IPS DF 19.7 (cell line): ENCODE results near the gene HTR2A.

ENCODE experiments used
- DNase-seq: peaks from one replicate; pipeline ENCODE4 v3.0.0-alpha.2; 2013; ENCODE audit warnings: low read depth, low spot score

Gene HTR2A

GRCh38 chr13:46871557-46871956, 25.3 kb downstream of the HTR2A start:
- no peak for DNase-seq

GRCh38 chr13:46868091-46868490, 28.8 kb downstream of the HTR2A start:
- DNase-seq: no peak

GRCh38 chr13:46866150-46866549, 30.7 kb downstream of the HTR2A start:
- no peak for DNase-seq

GRCh38 chr13:46864941-46865340, 31.9 kb downstream of the HTR2A start:
- DNase-seq: no peak

DNA sequence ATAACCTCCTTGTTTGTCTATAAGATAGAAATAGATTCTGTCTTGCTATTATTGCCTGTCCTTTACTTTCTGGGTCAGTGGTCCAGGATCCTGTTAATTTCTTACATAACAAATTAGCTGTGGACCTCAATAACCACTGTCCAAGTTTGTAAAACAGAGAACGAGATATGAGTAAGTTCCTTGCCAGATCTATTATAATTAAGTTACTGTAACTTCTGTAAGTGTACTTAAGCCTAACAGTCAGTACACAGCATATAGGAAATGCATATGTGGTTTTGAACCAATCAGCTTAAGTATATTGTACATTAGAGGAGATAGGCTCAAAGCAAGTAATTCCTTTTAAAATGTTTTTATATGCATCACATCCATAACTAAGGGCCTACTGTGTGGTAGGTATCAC, 34.9 kb downstream of the HTR2A start:
- no peak for DNase-seq

DNA sequence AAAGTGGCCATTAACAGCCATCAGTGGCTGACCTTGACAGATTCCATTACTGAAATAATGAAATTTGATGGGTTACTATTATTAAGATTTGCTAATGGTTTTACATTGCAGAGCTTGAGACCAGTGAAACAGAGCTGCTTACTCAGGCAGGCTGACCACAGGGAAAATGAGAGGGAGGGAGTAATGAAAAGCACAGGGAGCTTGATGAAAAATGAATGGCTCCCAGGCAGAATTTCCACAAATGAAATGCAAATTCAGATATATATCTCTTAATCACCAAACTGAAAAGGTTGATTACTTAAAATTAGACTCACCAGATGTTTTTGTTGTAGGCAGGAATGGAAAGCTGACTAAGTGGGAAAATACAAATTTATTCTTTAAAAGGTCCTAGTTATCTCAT, 36.1 kb downstream of the HTR2A start:
- DNase-seq: no peak

- DNase-seq: no peak
These were observed 38.1 kb downstream of the HTR2A start for GRCh38 chr13:46858776-46859175.

GRCh38 chr13:46858163-46858562, 38.7 kb downstream of the HTR2A start:
- no peak for DNase-seq

GRCh38 chr13:46855664-46856063, 41.2 kb downstream of the HTR2A start:
- DNase-seq: no peak

GRCh38 chr13:46855166-46855565, 41.7 kb downstream of the HTR2A start:
- no peak for DNase-seq

GRCh38 chr13:46852168-46852567, 44.7 kb downstream of the HTR2A start:
- no peak for DNase-seq

DNA sequence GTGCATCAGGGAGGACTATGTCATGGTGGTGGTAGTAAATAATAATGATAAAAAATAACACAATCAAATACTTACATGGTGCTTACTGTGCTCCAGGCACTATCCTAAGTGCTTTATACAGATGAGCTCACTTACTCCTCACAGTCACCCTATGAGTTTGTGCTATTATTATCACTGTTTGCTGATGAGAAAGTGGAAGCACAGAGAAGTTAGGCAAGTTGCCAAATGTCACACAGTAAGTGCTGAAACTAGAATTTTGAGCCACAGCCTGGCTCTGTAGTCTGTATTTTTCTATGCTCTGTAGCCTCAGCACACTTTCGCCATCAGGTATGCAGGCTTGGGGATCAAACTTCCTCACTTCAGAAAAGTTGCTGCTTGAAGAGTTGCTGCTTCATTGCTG, 46.6 kb downstream of the HTR2A start:
- DNase-seq: no peak

DNA sequence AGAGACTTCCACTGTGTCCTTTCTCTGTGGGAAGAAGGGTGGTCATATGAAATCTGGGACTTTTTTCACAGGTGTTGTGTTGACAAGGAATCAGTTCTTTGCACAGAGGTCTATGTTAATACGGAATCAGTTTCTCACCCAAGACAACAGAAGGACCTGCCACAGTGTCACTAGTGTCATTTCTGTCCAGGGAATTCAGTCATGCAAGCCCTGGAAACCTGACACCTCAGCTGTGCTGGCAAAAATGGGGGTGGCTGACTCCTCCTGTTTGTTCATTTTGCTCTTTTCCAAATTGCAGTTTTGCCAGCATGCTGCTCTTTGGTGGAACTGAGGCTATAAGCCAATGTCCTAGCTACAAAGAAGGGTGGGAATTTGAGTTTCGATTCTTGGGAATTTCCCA, 50.1 kb downstream of the HTR2A start:
- no peak for DNase-seq

GRCh38 chr13:46845146-46845545, 51.7 kb downstream of the HTR2A start:
- DNase-seq: no peak

DNA sequence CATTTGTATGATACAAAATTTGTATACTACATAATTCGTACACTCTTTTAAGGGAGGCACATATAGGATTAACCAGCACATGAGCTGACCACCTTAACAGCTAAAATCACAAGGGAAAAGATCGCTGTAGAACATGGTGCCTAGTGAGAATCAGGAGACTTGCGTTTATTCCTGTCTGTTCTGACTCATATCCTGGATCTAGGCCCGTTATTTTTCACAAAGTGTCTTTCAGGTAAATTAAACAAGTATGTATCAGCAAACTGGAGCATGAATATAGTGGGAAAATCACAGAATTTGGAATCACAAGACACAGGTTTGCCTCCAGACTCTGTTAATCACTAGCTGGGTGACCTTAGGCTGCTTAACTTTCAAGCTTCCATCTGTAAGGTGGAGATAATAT, 52.4 kb downstream of the HTR2A start:
- DNase-seq: no peak

DNA sequence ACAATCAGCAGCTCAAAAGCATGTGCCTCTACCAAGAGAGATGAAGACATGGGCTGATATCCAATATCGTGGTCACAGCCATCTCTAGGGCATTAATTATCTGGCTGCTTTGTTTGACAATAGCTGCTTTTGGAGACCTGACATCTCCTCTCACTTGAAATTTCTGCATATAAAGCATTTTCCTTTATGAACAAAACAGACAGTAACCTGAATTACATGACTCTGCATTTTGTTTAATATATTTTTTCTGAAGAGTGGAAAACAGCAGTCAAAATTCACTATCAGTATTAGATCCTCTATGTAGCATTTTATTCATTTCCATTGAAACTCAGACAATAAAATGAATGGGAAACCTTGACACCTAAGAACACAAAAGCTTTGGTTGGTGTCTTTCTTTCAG, 57.5 kb downstream of the HTR2A start:
- no peak for DNase-seq

- no peak for DNase-seq
These were observed 62.2 kb downstream of the HTR2A start for GRCh38 chr13:46834657-46835056.

DNA sequence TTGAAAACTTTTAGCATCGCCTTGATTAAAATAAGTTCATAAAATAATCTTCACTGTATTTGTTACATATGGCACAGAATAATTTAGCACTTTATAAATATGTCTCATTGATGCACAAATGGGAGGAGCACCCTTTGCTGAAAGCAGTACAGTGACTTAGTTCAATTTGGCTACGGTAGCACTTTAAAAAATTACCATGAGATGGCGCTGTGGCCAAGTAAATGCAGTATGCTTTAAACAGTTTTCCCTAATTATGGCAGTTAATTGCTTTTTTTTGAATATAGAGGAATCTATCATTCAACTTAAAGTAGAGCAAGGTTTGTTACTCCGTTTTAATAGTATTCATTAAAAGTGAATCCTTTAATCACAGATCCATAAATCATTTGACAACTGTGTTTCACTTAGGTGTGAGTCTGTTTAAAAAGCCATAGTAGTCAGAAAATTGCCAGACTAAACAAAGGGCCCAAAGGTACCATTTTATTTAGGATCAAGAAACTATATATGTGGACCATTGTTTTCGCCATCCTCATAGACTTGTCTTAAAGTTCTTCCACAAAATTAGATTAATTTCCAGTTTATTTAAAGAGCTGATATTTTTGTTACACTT, 65.2 kb downstream of the HTR2A start:
- no peak for DNase-seq

DNA sequence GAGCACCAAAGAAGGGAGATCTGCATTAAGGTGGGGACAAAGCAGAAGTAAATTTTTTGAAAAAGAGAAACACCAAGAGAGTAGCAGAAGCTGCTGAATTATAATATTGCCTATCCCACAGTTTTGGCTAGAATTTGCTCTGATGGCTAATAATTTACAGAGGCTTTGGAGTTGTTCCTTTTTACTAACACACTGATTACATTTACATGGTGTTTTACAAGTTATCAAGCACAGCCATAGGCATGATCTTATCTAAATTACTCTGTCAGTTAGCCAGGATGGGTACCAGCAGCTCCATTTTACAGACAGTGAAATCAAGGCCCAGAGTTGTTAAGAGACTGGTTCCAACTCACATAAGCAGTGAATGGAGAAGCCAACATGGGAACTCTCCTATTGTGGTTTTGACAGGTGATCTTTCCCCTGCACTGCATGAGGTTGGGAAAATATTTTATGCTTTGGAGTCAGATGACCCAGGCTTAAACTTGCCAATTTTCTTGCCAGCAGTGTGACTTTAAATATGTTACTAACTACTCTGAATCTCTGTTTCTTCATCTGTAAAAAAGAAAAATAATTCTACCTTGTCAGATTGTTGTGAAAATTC, 66.3 kb downstream of the HTR2A start:
- no peak for DNase-seq

GRCh38 chr13:46822551-46822950, 74.3 kb downstream of the HTR2A start:
- DNase-seq: no peak

- no peak for DNase-seq
These were observed 78.9 kb downstream of the HTR2A start for GRCh38 chr13:46817838-46818476.

DNA sequence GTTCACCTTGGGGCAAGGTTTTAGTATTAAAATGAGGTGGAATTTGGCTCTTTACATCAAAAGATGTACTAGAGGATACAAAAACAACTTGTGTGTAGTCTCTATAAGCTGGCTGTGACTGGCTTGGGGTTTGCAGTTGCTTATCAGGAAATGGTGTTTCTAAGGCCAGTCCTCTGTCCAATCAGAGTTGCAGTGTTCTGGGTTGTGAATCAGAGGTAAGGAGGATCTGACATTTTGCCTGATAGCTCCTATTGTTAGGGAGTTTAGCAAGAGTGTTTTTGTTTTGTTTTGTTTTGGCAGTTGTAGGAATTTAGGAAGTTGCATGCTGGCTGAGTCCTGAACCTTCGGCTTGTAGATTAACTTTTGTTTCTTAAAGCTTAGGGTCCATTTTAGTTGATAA, 79.8 kb downstream of the HTR2A start:
- DNase-seq: no peak

- no peak for DNase-seq
These were observed 80.5 kb downstream of the HTR2A start for GRCh38 chr13:46816371-46816770.
